ENCODE measurements around the gene CRTAC1. TPM values are rescaled to one million over a fixed set of nuclear protein-coding genes. Genes with fewer than 3 reads are reported as not detected.

CRTAC1 gene
- total and polyA plus RNA-seq, 10 of the 15 experiments (the other 5 are each of a cell fraction or from before 2014, with no cell fraction given), result 0.10 TPM; not detected in 9

GRCh38 chr10:97927622-97928021 is 102.8 kb downstream of the CRTAC1 start:
- 20% methylated on average over 10 of the region's 10 CpGs for WGBS (ENCODE audit: insufficient coverage, insufficient replicate concordance, low lambda C conversion rate, missing lambda C conversion rate)
- no TSS peak for BruUV-seq (replicated peaks)
- SMC1A ChIA-PET (ENCODE audit: uncharacterized antibody, unreplicated experiment), result no interaction called here

GRCh38 chr10:97926055-97926454 is 104.4 kb downstream of the CRTAC1 start:
- ChIA-PET POLR2A (no interaction called here), RAD21 (ENCODE audit: unreplicated experiment) (no interaction called here), CTCF (no interaction called here), SMC1A (ENCODE audit: uncharacterized antibody, unreplicated experiment) (no interaction called here)
- Histone ChIP-seq H3K27me3 (replicated peaks in 1 of 2; ENCODE audit: control insufficient read depth in 2 of 2, insufficient read depth in 2 of 2, low read length in 1 of 2) (peaks cover 0 to 6% of the 10 kb centered on the region in 2 experiments; a peak in 3 of 4 replicates), H3K9ac (ENCODE audit: control insufficient read depth, insufficient read depth, low read length) (no peak overlapping the region), H4K20me1 (ENCODE audit: control insufficient read depth, insufficient read depth) (no peaks in the 10 kb centered on the region), H2AFZ (ENCODE audit: control insufficient read depth, low read depth, low read length) (no peak overlapping the region), H3K4me3 (no peak overlapping the region), H3K4me2 (ENCODE audit: control insufficient read depth, insufficient read depth) (no peak overlapping the region), H3K27ac (ENCODE audit: control insufficient read depth, insufficient read depth) (no peak overlapping the region), H3K9me3 (replicated peaks; ENCODE audit: control insufficient read depth, insufficient read depth, low read length) (no peaks in the 10 kb centered on the region), H3K36me3 (ENCODE audit: control insufficient read depth in 2 of 2, insufficient read depth in 2 of 2, low read length in 1 of 2) (no peaks in the 10 kb centered on the region), H3K4me1 (ENCODE audit: control insufficient read depth, insufficient read depth, low read length) (no peaks in the 10 kb centered on the region), H3K79me2 (ENCODE audit: control insufficient read depth, insufficient read depth, low read length) (no peaks in the 10 kb centered on the region)
- no peak for ATAC-seq
- DNase-seq (ENCODE audit: low read depth, low spot score), result no peak
- 38% methylated on average over 13 of the region's 13 CpGs for WGBS (ENCODE audit: insufficient coverage, insufficient replicate concordance, low lambda C conversion rate, missing lambda C conversion rate)
- no peak for FAIRE-seq
- in situ Hi-C loops (cut with MboI), result no loop called here
- intact Hi-C loops (cut with micrococcal nuclease; ENCODE audit: unreplicated experiment), result no loop called here
- BruUV-seq (replicated peaks), result no TSS peak
- no peak for TF ChIP-seq ESRRA (IDR thresholded peaks at IDR 0.05; ENCODE audit: low read length)
- TF ChIP-seq NR2C1 (IDR thresholded peaks at IDR 0.05), result no peak
- no peak for TF ChIP-seq TCF7 (IDR thresholded peaks at IDR 0.05; ENCODE audit: borderline replicate concordance)
- TF ChIP-seq NFXL1 (IDR thresholded peaks at IDR 0.05; ENCODE audit: borderline replicate concordance), result no peak
- no peak for TF ChIP-seq E4F1 (IDR thresholded peaks at IDR 0.05; ENCODE audit: borderline replicate concordance, partially characterized antibody)
- no peak for TF ChIP-seq EGR1 (IDR thresholded peaks at IDR 0.05; ENCODE audit: borderline replicate concordance in 1 of 2, low read depth in 2 of 2, low read length in 2 of 2)
- no peak for TF ChIP-seq CREM (IDR thresholded peaks at IDR 0.05; ENCODE audit: low read depth)
- TF ChIP-seq CBFB (IDR thresholded peaks at IDR 0.05; ENCODE audit: low read depth), result no peak
- TF ChIP-seq BCL3 (IDR thresholded peaks at IDR 0.05; ENCODE audit: borderline replicate concordance, insufficient read depth, low read depth, low read length, poor library complexity, severe bottlenecking), result no peak
- no peak for TF ChIP-seq HDAC2 (IDR thresholded peaks at IDR 0.05)
- TF ChIP-seq CBX5 (IDR thresholded peaks at IDR 0.05; ENCODE audit: low read depth), result no peak
- TF ChIP-seq SUPT20H (IDR thresholded peaks at IDR 0.05; ENCODE audit: borderline replicate concordance, control insufficient read depth, low read depth, low read length), result no peak

More at GRCh38 chr10:97927622-97928021, 102.8 kb downstream of the CRTAC1 start:
- Histone ChIP-seq H3K79me2 (ENCODE audit: control insufficient read depth, insufficient read depth, low read length) (no peaks in the 10 kb centered on the region), H3K4me3 (no peak overlapping the region), H3K4me2 (ENCODE audit: control insufficient read depth, insufficient read depth) (no peak overlapping the region), H2AFZ (ENCODE audit: control insufficient read depth, low read depth, low read length) (no peak overlapping the region), H3K9me3 (replicated peaks; ENCODE audit: control insufficient read depth, insufficient read depth, low read length) (no peaks in the 10 kb centered on the region), H3K36me3 (ENCODE audit: control insufficient read depth in 2 of 2, insufficient read depth in 2 of 2, low read length in 1 of 2) (no peaks in the 10 kb centered on the region), H3K27ac (ENCODE audit: control insufficient read depth, insufficient read depth) (no peak overlapping the region), H4K20me1 (ENCODE audit: control insufficient read depth, insufficient read depth) (no peaks in the 10 kb centered on the region), H3K4me1 (ENCODE audit: control insufficient read depth, insufficient read depth, low read length) (no peaks in the 10 kb centered on the region), H3K27me3 (replicated peaks in 1 of 2; ENCODE audit: control insufficient read depth in 2 of 2, insufficient read depth in 2 of 2, low read length in 1 of 2) (peaks cover 0 to 6% of the 10 kb centered on the region in 2 experiments; a peak in 3 of 4 replicates), H3K9ac (ENCODE audit: control insufficient read depth, insufficient read depth, low read length) (no peak overlapping the region)
- ATAC-seq (no peak), DNase-seq (ENCODE audit: low read depth, low spot score) (no peak), FAIRE-seq (no peak)
- ChIA-PET CTCF (interaction anchor here (1.5 kb wide), 1 partner anchor 13 kb away, joined by 6 read pairs; no protein-coding TSS in a partner anchor), RAD21 (ENCODE audit: unreplicated experiment) (no interaction called here), POLR2A (no interaction called here)
- TF ChIP-seq ATF3 (IDR thresholded peaks at IDR 0.05; ENCODE audit: borderline replicate concordance, extremely low read depth, low read depth, low read length) (no peak), RAD51 (IDR thresholded peaks at IDR 0.05) (no peak)
- in situ Hi-C loops (cut with MboI), result no loop called here
- intact Hi-C loops (cut with micrococcal nuclease; ENCODE audit: unreplicated experiment), result no loop called here

Data from GM12878 (cell line).